HG02588 (cell line): ENCODE results near the gene SULT2A1.
"Not testable (repeated sequence)": the region's sequence is repeated elsewhere in the genome, so short reads cannot be mapped to it uniquely, and the experiment has no call there.

ENCODE experiments used
- ATAC-seq: cut with Tn5 transposase; IDR thresholded peaks from one replicate; pipeline ENCODE4 v1.9.1; 2021; ENCODE audit warnings: mild to moderate bottlenecking, moderate library complexity; ENCODE audit not compliant: unreplicated experiment

SULT2A1 gene

GRCh38 chr19:47886010-47886559, at the start of gene SULT2A1:
SULT2A1 (minus strand) TSS chr19:47886315; CDS start chr19:47886257, 58 bp downstream.
- no peak for ATAC-seq

- ATAC-seq, result not testable (repeated sequence)
These were observed 42.5 kb upstream of the SULT2A1 start for GRCh38 chr19:47928581-47928980.

- ATAC-seq, result not testable (repeated sequence)
These were observed 34.0 kb upstream of the SULT2A1 start for GRCh38 chr19:47920107-47920506.

- not testable (repeated sequence) for ATAC-seq
These were observed 24.1 kb upstream of the SULT2A1 start for GRCh38 chr19:47910191-47910590.

GRCh38 chr19:47909350-47909749, 23.2 kb upstream of the SULT2A1 start:
- ATAC-seq, result not testable (repeated sequence)

- ATAC-seq, result no peak
These were observed 15.3 kb upstream of the SULT2A1 start for GRCh38 chr19:47901370-47901769.

- ATAC-seq, result no peak
These were observed 13.2 kb upstream of the SULT2A1 start for GRCh38 chr19:47899335-47899734.

GRCh38 chr19:47897861-47898260, 11.7 kb upstream of the SULT2A1 start:
- no peak for ATAC-seq

GRCh38 chr19:47896773-47897172, 10.7 kb upstream of the SULT2A1 start:
- ATAC-seq, result no peak

GRCh38 chr19:47896019-47896418, 9.9 kb upstream of the SULT2A1 start:
- no peak for ATAC-seq

GRCh38 chr19:47895165-47895782, 9.2 kb upstream of the SULT2A1 start:
- ATAC-seq, result no peak

GRCh38 chr19:47891923-47892666, 6.0 kb upstream of the SULT2A1 start:
- no peak for ATAC-seq

- no peak for ATAC-seq
These were observed 5.5 kb upstream of the SULT2A1 start for GRCh38 chr19:47891622-47891922.

GRCh38 chr19:47890865-47891621, 4.9 kb upstream of the SULT2A1 start:
- no peak for ATAC-seq

GRCh38 chr19:47885067-47885463, 1.1 kb downstream of the SULT2A1 start:
- no peak for ATAC-seq

- no peak for ATAC-seq
These were observed 3.2 kb downstream of the SULT2A1 start for GRCh38 chr19:47882890-47883289.

- ATAC-seq, result no peak
These were observed 4.4 kb downstream of the SULT2A1 start for GRCh38 chr19:47881757-47882156.

- not testable (repeated sequence) for ATAC-seq
These were observed 6.7 kb downstream of the SULT2A1 start for GRCh38 chr19:47879385-47879784.

GRCh38 chr19:47878906-47879305, 7.2 kb downstream of the SULT2A1 start:
- no peak for ATAC-seq

GRCh38 chr19:47865166-47865565, 20.9 kb downstream of the SULT2A1 start:
- no peak for ATAC-seq

GRCh38 chr19:47863514-47863936, 22.6 kb downstream of the SULT2A1 start:
- no peak for ATAC-seq

GRCh38 chr19:47861630-47862029, 24.5 kb downstream of the SULT2A1 start:
- no peak for ATAC-seq
